ENCODE results near the gene SERPINB1. TPM values are rescaled to one million over a fixed set of nuclear protein-coding genes. Genes with fewer than 3 reads are reported as not detected.

Gene SERPINB1
- total and polyA plus RNA-seq, 9 of the 15 experiments (the other 6 are each of a cell fraction or from before 2014, with no cell fraction given): 33.9 to 108 (median 63.8) TPM

- intact Hi-C loops (cut with micrococcal nuclease): no loop called here
- no peaks in the 10 kb centered on the region for H3K9me1 ChIP-seq (ENCODE audit: control insufficient read depth, insufficient read depth, low read length)
- no peaks in the 10 kb centered on the region for H3K27me3 ChIP-seq (ENCODE audit: control insufficient read depth in 2 of 2, insufficient read depth in 2 of 2, low read length in 2 of 2)
- TF ChIP-seq SPI1 (IDR thresholded peaks at IDR 0.05; ENCODE audit: borderline replicate concordance, low read depth, low read length) (peak; percentile 55; the same call in 1 of the 2 replicates), ZNF589 (CRISPR knock-in tag; IDR thresholded peaks at IDR 0.05; ENCODE audit: low read depth) (no peak)
- H3K4me2 ChIP-seq (ENCODE audit: insufficient read depth, low read length): no peak overlapping the region
- no peak overlapping the region for H3K9ac ChIP-seq (ENCODE audit: insufficient read depth in 1 of 2, low read depth in 2 of 2, low read length in 2 of 2)
- H4K20me1 ChIP-seq (replicated peaks; ENCODE audit: control insufficient read depth, insufficient read depth, low read length): no peaks in the 10 kb centered on the region
- WGBS (ENCODE audit: insufficient coverage, low coverage, missing lambda C conversion rate): 62% methylated on average over 3 of the region's 3 CpGs
- H3K79me2 ChIP-seq (ENCODE audit: control insufficient read depth, insufficient read depth, low read length): no peaks in the 10 kb centered on the region
- no peak for DNase-seq (ENCODE audit: extremely low read depth in 1 of 4, low spot score in 3 of 4)
- ChIA-PET POLR2A (interaction anchor here (1.5 kb wide), 1 partner anchor 18 kb away, joined by 12 read pairs; the partner anchor contains the start of gene SERPINB9), CTCF (ENCODE audit: low intra/inter-chr PET ratio) (interaction anchor here (0.6 kb wide), 1 partner anchor 99 kb away, joined by 4 read pairs; no protein-coding TSS in a partner anchor)
- ATAC-seq: no peak
- no TSS peak for BruUV-seq (replicated peaks)
- in situ Hi-C loops (cut with MboI): no loop called here
- H2AFZ ChIP-seq (ENCODE audit: low read depth, low read length): no peak overlapping the region
- H3K36me3 ChIP-seq (ENCODE audit: control insufficient read depth, insufficient read depth, low read length): peaks cover 14% of the 10 kb centered on the region; the same call in 2 of the 3 replicates
- no peak overlapping the region for H3K4me3 ChIP-seq
- no peaks in the 10 kb centered on the region for H3K9me3 ChIP-seq (replicated peaks; ENCODE audit: control insufficient read depth, insufficient read depth, low read depth, low read length)
- FAIRE-seq: no peak
- H3K4me1 ChIP-seq (replicated peaks in 1 of 2; ENCODE audit: control insufficient read depth in 2 of 2, insufficient read depth in 2 of 2, low read length in 2 of 2): no peaks in the 10 kb centered on the region
- no peak overlapping the region for H3K27ac ChIP-seq (ENCODE audit: extremely low read depth, low read depth, low read length)
Measured at GRCh38 chr6:2884804-2885203, 43.1 kb upstream of the SERPINB1 start.

- FAIRE-seq: no peak
- peaks cover 6% of the 10 kb centered on the region; the same call in 1 of the 3 replicates for H3K36me3 ChIP-seq (ENCODE audit: control insufficient read depth, insufficient read depth, low read length)
- H3K9me3 ChIP-seq (replicated peaks; ENCODE audit: control insufficient read depth, insufficient read depth, low read depth, low read length): no peaks in the 10 kb centered on the region
- H3K4me2 ChIP-seq (ENCODE audit: insufficient read depth, low read length): no peak overlapping the region
- H3K9me1 ChIP-seq (ENCODE audit: control insufficient read depth, insufficient read depth, low read length): no peaks in the 10 kb centered on the region
- in situ Hi-C loops (cut with MboI) (no loop called here), intact Hi-C loops (cut with micrococcal nuclease) (no loop called here)
- H3K4me3 ChIP-seq: no peak overlapping the region
- H3K9ac ChIP-seq (ENCODE audit: insufficient read depth in 1 of 2, low read depth in 2 of 2, low read length in 2 of 2): no peak overlapping the region
- BruUV-seq (replicated peaks): no TSS peak
- CTCF ChIA-PET (ENCODE audit: low intra/inter-chr PET ratio): no interaction called here
- no peaks in the 10 kb centered on the region for H3K27me3 ChIP-seq (ENCODE audit: control insufficient read depth in 2 of 2, insufficient read depth in 2 of 2, low read length in 2 of 2)
- no peak overlapping the region for H2AFZ ChIP-seq (ENCODE audit: low read depth, low read length)
- H4K20me1 ChIP-seq (replicated peaks; ENCODE audit: control insufficient read depth, insufficient read depth, low read length): no peaks in the 10 kb centered on the region
- TF ChIP-seq MEF2A (IDR thresholded peaks at IDR 0.05; ENCODE audit: control insufficient read depth, low read depth, low read length) (no peak), HMBOX1 (IDR thresholded peaks at IDR 0.05) (no peak), GMEB1 (CRISPR knock-in tag; IDR thresholded peaks at IDR 0.05) (no peak), EP400 (IDR thresholded peaks at IDR 0.05) (no peak), CXXC5 (CRISPR knock-in tag; IDR thresholded peaks at IDR 0.05) (no peak), CC2D1A (IDR thresholded peaks at IDR 0.05) (no peak)
- POLR2A ChIA-PET: interaction anchor here (0.6 to 1.5 kb wide), 4 partner anchors 14 to 37 kb away, joined by 3 to 12 read pairs (median 4); partner anchors contain the start of gene SERPINB9
- H3K4me1 ChIP-seq (replicated peaks in 1 of 2; ENCODE audit: control insufficient read depth in 2 of 2, insufficient read depth in 2 of 2, low read length in 2 of 2): no peaks in the 10 kb centered on the region
- WGBS (ENCODE audit: insufficient coverage, low coverage, missing lambda C conversion rate): 28% methylated on average over 2 of the region's 2 CpGs
- DNase-seq (ENCODE audit: extremely low read depth in 1 of 4, low spot score in 3 of 4): no peak
- ATAC-seq: no peak; the same call in 1 of the 3 replicates
- H3K27ac ChIP-seq (ENCODE audit: extremely low read depth, low read depth, low read length): no peak overlapping the region
- no peaks in the 10 kb centered on the region for H3K79me2 ChIP-seq (ENCODE audit: control insufficient read depth, insufficient read depth, low read length)
Measured at GRCh38 chr6:2883673-2884072, 42.0 kb upstream of the SERPINB1 start.
